HepG2 (cell line): Measurements from ENCODE around the gene GRB10.

Experiments used
- BRCA1 ChIP-seq: sonication (generic); formaldehyde crosslinking; IDR thresholded peaks from 2 replicates; pipeline ENCODE4 v1.4.0; 2020; ENCODE audit warnings: missing genetic modification reagents
- ELK4 ChIP-seq: sonication (generic); formaldehyde crosslinking; IDR thresholded peaks from 2 replicates; pipeline ENCODE4 v1.9.0; 2021; ENCODE audit warnings: missing genetic modification reagents, borderline replicate concordance
- FOSL2 ChIP-seq: sonication (generic); formaldehyde crosslinking; IDR thresholded peaks from 2 replicates; pipeline ENCODE4 v1.4.0; 2020; ENCODE audit warnings: missing genetic modification reagents

- no peak for TF ChIP-seq FOSL2 (CRISPR knock-in tag)
- TF ChIP-seq ELK4 (CRISPR knock-in tag) = no peak
- no peak for TF ChIP-seq BRCA1 (CRISPR knock-in tag)
These were observed 202.6 kb downstream of the GRB10 start for GRCh38 chr7:50580057-50580456.
